Neural cell (in vitro differentiated cells): ENCODE measurements around the gene AEBP2.

ENCODE experiments used
- EZH2 ChIP-seq: fragments of 200-600, 300-800 bp; shearing (Covaris generic), sonication (generic); IDR thresholded peaks from 2 replicates; pipeline ENCODE4 v1.6.1; 2014; ENCODE audit warnings: antibody characterized with exemption, low read length, borderline replicate concordance, mild to moderate bottlenecking; ENCODE audit not compliant: insufficient read depth, poor library complexity, severe bottlenecking
- MXI1 ChIP-seq: fragments of 450-650 bp; conservative IDR thresholded peaks from 2 replicates; pipeline ENCODE4 v1.6.1; 2014; ENCODE audit warnings: antibody characterized with exemption, mild to moderate bottlenecking; ENCODE audit not compliant: poor library complexity, severe bottlenecking
- POLR2AphosphoS5 ChIP-seq: IDR thresholded peaks from 2 replicates; pipeline ENCODE4 v1.6.1; 2012
- SMC3 ChIP-seq: fragments of 450-650 bp; conservative IDR thresholded peaks from 2 replicates; pipeline ENCODE4 v1.6.1; 2014; ENCODE audit warnings: antibody characterized with exemption, mild to moderate bottlenecking, moderate library complexity; ENCODE audit not compliant: poor library complexity
- TAF1 ChIP-seq: IDR thresholded peaks from 2 replicates; pipeline ENCODE4 v1.6.1; 2012; ENCODE audit warnings: low read depth
- TF ChIP-seq, protein P1 (sequence below): fragments of 450-650 bp; IDR thresholded peaks from 2 replicates; pipeline ENCODE4 v1.5.1; 2014; ENCODE audit warnings: antibody characterized with exemption, mild to moderate bottlenecking, moderate library complexity; ENCODE audit not compliant: poor library complexity, severe bottlenecking
- TF ChIP-seq, protein P2 (sequence below): IDR thresholded peaks from 2 replicates; pipeline ENCODE4 v1.6.1; 2012; ENCODE audit warnings: borderline replicate concordance

GRCh38 chr12:19550626-19551025 is 111.3 kb downstream of the AEBP2 start:
- TF ChIP-seq, protein P1, sequence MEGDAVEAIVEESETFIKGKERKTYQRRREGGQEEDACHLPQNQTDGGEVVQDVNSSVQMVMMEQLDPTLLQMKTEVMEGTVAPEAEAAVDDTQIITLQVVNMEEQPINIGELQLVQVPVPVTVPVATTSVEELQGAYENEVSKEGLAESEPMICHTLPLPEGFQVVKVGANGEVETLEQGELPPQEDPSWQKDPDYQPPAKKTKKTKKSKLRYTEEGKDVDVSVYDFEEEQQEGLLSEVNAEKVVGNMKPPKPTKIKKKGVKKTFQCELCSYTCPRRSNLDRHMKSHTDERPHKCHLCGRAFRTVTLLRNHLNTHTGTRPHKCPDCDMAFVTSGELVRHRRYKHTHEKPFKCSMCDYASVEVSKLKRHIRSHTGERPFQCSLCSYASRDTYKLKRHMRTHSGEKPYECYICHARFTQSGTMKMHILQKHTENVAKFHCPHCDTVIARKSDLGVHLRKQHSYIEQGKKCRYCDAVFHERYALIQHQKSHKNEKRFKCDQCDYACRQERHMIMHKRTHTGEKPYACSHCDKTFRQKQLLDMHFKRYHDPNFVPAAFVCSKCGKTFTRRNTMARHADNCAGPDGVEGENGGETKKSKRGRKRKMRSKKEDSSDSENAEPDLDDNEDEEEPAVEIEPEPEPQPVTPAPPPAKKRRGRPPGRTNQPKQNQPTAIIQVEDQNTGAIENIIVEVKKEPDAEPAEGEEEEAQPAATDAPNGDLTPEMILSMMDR = no peak
- TF ChIP-seq EZH2 (no peak), POLR2AphosphoS5 (no peak), SMC3 (no peak), TAF1 (no peak), MXI1 (no peak)
- TF ChIP-seq, protein P2, sequence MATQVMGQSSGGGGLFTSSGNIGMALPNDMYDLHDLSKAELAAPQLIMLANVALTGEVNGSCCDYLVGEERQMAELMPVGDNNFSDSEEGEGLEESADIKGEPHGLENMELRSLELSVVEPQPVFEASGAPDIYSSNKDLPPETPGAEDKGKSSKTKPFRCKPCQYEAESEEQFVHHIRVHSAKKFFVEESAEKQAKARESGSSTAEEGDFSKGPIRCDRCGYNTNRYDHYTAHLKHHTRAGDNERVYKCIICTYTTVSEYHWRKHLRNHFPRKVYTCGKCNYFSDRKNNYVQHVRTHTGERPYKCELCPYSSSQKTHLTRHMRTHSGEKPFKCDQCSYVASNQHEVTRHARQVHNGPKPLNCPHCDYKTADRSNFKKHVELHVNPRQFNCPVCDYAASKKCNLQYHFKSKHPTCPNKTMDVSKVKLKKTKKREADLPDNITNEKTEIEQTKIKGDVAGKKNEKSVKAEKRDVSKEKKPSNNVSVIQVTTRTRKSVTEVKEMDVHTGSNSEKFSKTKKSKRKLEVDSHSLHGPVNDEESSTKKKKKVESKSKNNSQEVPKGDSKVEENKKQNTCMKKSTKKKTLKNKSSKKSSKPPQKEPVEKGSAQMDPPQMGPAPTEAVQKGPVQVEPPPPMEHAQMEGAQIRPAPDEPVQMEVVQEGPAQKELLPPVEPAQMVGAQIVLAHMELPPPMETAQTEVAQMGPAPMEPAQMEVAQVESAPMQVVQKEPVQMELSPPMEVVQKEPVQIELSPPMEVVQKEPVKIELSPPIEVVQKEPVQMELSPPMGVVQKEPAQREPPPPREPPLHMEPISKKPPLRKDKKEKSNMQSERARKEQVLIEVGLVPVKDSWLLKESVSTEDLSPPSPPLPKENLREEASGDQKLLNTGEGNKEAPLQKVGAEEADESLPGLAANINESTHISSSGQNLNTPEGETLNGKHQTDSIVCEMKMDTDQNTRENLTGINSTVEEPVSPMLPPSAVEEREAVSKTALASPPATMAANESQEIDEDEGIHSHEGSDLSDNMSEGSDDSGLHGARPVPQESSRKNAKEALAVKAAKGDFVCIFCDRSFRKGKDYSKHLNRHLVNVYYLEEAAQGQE = no peak
